GM21786 (cell line): ENCODE results near the gene XPO6.

Experiments used
- ATAC-seq: cut with Tn5 transposase; IDR thresholded peaks from one replicate; pipeline ENCODE4 v1.9.1; 2021; ENCODE audit not compliant: unreplicated experiment

XPO6 gene

GRCh38 chr16:28208824-28209223 is 2.9 kb downstream of the XPO6 start:
- ATAC-seq, result no peak

- no peak for ATAC-seq
Observed at GRCh38 chr16:28208131-28208530, 3.6 kb downstream of the XPO6 start.

GRCh38 chr16:28207399-28207798 is 4.4 kb downstream of the XPO6 start:
- no peak for ATAC-seq

GRCh38 chr16:28205974-28206373 is 5.8 kb downstream of the XPO6 start:
- ATAC-seq, result no peak

- ATAC-seq, result no peak
Observed at GRCh38 chr16:28205117-28205899, 6.5 kb downstream of the XPO6 start.

GRCh38 chr16:28204622-28205021 is 7.1 kb downstream of the XPO6 start:
- no peak for ATAC-seq

GRCh38 chr16:28204204-28204603 is 7.6 kb downstream of the XPO6 start:
- ATAC-seq, result no peak

- no peak for ATAC-seq
Observed at GRCh38 chr16:28202147-28202746, 9.5 kb downstream of the XPO6 start.

- no peak for ATAC-seq
Observed at GRCh38 chr16:28200661-28201060, 11.1 kb downstream of the XPO6 start.

- ATAC-seq, result no peak
Observed at GRCh38 chr16:28196387-28196987, 15.3 kb downstream of the XPO6 start.

GRCh38 chr16:28195859-28196258 is 15.9 kb downstream of the XPO6 start:
- ATAC-seq, result no peak

- ATAC-seq, result peak; percentile 22
Observed at GRCh38 chr16:28193530-28194423, 18.0 kb downstream of the XPO6 start.

- peak; percentile 45 for ATAC-seq
Observed at GRCh38 chr16:28192806-28193529, 18.8 kb downstream of the XPO6 start.

- no peak for ATAC-seq
Observed at GRCh38 chr16:28191364-28191960, 20.3 kb downstream of the XPO6 start.

- no peak for ATAC-seq
Observed at GRCh38 chr16:28189245-28189644, 22.5 kb downstream of the XPO6 start.

- ATAC-seq, result peak; percentile 71
Observed at GRCh38 chr16:28188085-28188916, 23.5 kb downstream of the XPO6 start.

- ATAC-seq, result peak; percentile 50
Observed at GRCh38 chr16:28187595-28188004, 24.2 kb downstream of the XPO6 start.

- no peak for ATAC-seq
Observed at GRCh38 chr16:28186752-28187151, 25.0 kb downstream of the XPO6 start.

GRCh38 chr16:28185696-28186095 is 26.1 kb downstream of the XPO6 start:
- no peak for ATAC-seq
